ENCODE measurements around the gene RBP2. TPM values are rescaled to one million over a fixed set of nuclear protein-coding genes. Genes with fewer than 3 reads are reported as not detected.

RBP2 gene
- total and polyA plus RNA-seq, 2 donors (not counting 3 experiments of a cell fraction or from before 2014, with no cell fraction given): not detected

DNA sequence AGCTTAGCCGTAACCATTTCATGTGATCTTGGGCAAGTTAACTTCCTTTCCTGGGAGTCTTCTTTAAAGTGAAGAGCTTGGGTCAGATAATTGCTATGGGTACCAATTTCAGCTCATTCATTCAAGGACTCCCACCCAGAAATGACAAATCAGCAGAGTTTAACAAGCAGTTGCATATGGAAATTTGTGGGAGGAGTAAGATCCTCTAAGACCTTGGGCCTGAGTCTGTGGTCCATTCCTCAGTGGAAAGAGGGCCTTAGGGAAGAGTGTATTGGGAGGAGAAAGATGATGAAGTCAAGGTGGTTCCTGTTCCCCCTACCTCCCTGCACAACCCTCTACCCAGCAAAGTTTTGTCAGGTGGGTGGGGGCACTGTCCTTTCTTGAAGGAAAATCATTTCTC, 42.1 kb downstream of the RBP2 start:
- H3K27me3 ChIP-seq (ENCODE audit: control insufficient read depth in 2 of 2, insufficient read depth in 2 of 2, low read length in 2 of 2): no peaks in the 10 kb centered on the region
- no peak overlapping the region for H3K4me2 ChIP-seq (ENCODE audit: insufficient read depth, low read length)
- TF ChIP-seq, protein P1, sequence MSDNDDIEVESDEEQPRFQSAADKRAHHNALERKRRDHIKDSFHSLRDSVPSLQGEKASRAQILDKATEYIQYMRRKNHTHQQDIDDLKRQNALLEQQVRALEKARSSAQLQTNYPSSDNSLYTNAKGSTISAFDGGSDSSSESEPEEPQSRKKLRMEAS (IDR thresholded peaks at IDR 0.05; ENCODE audit: insufficient read depth, insufficient read length): no peak
- TF ChIP-seq EZH2 (IDR thresholded peaks at IDR 0.05; ENCODE audit: borderline replicate concordance, low read depth, low read length, severe bottlenecking): no peak
- TF ChIP-seq, protein P2, sequence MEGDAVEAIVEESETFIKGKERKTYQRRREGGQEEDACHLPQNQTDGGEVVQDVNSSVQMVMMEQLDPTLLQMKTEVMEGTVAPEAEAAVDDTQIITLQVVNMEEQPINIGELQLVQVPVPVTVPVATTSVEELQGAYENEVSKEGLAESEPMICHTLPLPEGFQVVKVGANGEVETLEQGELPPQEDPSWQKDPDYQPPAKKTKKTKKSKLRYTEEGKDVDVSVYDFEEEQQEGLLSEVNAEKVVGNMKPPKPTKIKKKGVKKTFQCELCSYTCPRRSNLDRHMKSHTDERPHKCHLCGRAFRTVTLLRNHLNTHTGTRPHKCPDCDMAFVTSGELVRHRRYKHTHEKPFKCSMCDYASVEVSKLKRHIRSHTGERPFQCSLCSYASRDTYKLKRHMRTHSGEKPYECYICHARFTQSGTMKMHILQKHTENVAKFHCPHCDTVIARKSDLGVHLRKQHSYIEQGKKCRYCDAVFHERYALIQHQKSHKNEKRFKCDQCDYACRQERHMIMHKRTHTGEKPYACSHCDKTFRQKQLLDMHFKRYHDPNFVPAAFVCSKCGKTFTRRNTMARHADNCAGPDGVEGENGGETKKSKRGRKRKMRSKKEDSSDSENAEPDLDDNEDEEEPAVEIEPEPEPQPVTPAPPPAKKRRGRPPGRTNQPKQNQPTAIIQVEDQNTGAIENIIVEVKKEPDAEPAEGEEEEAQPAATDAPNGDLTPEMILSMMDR (IDR thresholded peaks at IDR 0.05; ENCODE audit: extremely low read depth in 1 of 2, insufficient read depth in 1 of 2, low read depth in 1 of 2, low read length in 2 of 2): no peak
- no TSS peak for BruUV-seq (replicated peaks)
- H3K9me3 ChIP-seq (replicated peaks; ENCODE audit: control insufficient read depth, insufficient read depth, low read length): no peaks in the 10 kb centered on the region
- ChIA-PET POLR2A (no interaction called here), CTCF (interaction anchor here (2.4 kb wide), 1 partner anchor 9 kb away, joined by 6 read pairs; no protein-coding TSS in a partner anchor)
- H4K20me1 ChIP-seq (replicated peaks; ENCODE audit: control insufficient read depth, extremely low read depth, insufficient read depth, low read length): no peaks in the 10 kb centered on the region
- H3K4me1 ChIP-seq (ENCODE audit: control insufficient read depth, extremely low read depth, insufficient read depth, low read length): no peaks in the 10 kb centered on the region
- FAIRE-seq (no peak), DNase-seq (ENCODE audit: low read depth, low spot score) (no peak)
- no peak overlapping the region for H2AFZ ChIP-seq (ENCODE audit: low read depth, low read length)
- H3K4me3 ChIP-seq (replicated peaks in 1 of 3; ENCODE audit: insufficient read depth in 1 of 3, low read depth in 1 of 3, low read length in 3 of 3): no peak overlapping the region
- no peaks in the 10 kb centered on the region for H3K79me2 ChIP-seq (ENCODE audit: control insufficient read depth, insufficient read depth, low read length)
- H3K36me3 ChIP-seq (ENCODE audit: control insufficient read depth in 2 of 2, extremely low read depth in 1 of 2, insufficient read depth in 2 of 2, low read length in 2 of 2): no peaks in the 10 kb centered on the region
- H3K9me1 ChIP-seq (replicated peaks; ENCODE audit: control insufficient read depth, extremely low read depth, insufficient read depth, low read length): no peaks in the 10 kb centered on the region
- H3K9ac ChIP-seq (replicated peaks; ENCODE audit: extremely low read depth, insufficient read depth, low read length): no peak overlapping the region
- dilution Hi-C loops (cut with MboI; ENCODE audit: extremely low pct_ligation_motif_present, low sequenced_read_pairs) (no loop called here), intact Hi-C loops (cut with micrococcal nuclease) (no loop called here)
- no peak overlapping the region for H3K27ac ChIP-seq (ENCODE audit: insufficient read depth, low read depth, low read length)

GRCh38 chr3:139433089-139433488, 43.2 kb downstream of the RBP2 start:
- dilution Hi-C loops (cut with MboI; ENCODE audit: extremely low pct_ligation_motif_present, low sequenced_read_pairs) (no loop called here), intact Hi-C loops (cut with micrococcal nuclease) (no loop called here)
- Histone ChIP-seq H3K4me1 (ENCODE audit: control insufficient read depth, extremely low read depth, insufficient read depth, low read length) (no peaks in the 10 kb centered on the region), H3K27ac (ENCODE audit: insufficient read depth, low read depth, low read length) (no peak overlapping the region), H3K79me2 (ENCODE audit: control insufficient read depth, insufficient read depth, low read length) (no peaks in the 10 kb centered on the region), H4K20me1 (replicated peaks; ENCODE audit: control insufficient read depth, extremely low read depth, insufficient read depth, low read length) (no peaks in the 10 kb centered on the region), H3K9ac (replicated peaks; ENCODE audit: extremely low read depth, insufficient read depth, low read length) (no peak overlapping the region), H2AFZ (ENCODE audit: low read depth, low read length) (no peak overlapping the region), H3K4me3 (replicated peaks in 1 of 3; ENCODE audit: insufficient read depth in 1 of 3, low read depth in 1 of 3, low read length in 3 of 3) (no peak overlapping the region), H3K36me3 (ENCODE audit: control insufficient read depth in 2 of 2, extremely low read depth in 1 of 2, insufficient read depth in 2 of 2, low read length in 2 of 2) (no peaks in the 10 kb centered on the region), H3K9me1 (replicated peaks; ENCODE audit: control insufficient read depth, extremely low read depth, insufficient read depth, low read length) (no peaks in the 10 kb centered on the region), H3K27me3 (ENCODE audit: control insufficient read depth in 2 of 2, insufficient read depth in 2 of 2, low read length in 2 of 2) (no peaks in the 10 kb centered on the region), H3K4me2 (ENCODE audit: insufficient read depth, low read length) (no peak overlapping the region), H3K9me3 (replicated peaks; ENCODE audit: control insufficient read depth, insufficient read depth, low read length) (no peaks in the 10 kb centered on the region)
- DNase-seq (ENCODE audit: low read depth, low spot score): no peak
- BruUV-seq (replicated peaks): no TSS peak
- ChIA-PET POLR2A (no interaction called here), CTCF (interaction anchor here (0.9 to 2.4 kb wide), 2 partner anchors 8 to 1431 kb away, joined by 3 to 6 read pairs; no protein-coding TSS in a partner anchor)
- FAIRE-seq: no peak
- TF ChIP-seq MYC (IDR thresholded peaks at IDR 0.05; ENCODE audit: low read depth, low read length) (no peak), POLR2A (IDR thresholded peaks at IDR 0.05; ENCODE audit: low read depth, low read length) (no peak), EZH2 (IDR thresholded peaks at IDR 0.05; ENCODE audit: borderline replicate concordance, low read depth, low read length, severe bottlenecking) (no peak), POLR2AphosphoS5 (IDR thresholded peaks at IDR 0.05; ENCODE audit: insufficient read depth, low read depth, low read length) (no peak), FOS (IDR thresholded peaks at IDR 0.05; ENCODE audit: borderline replicate concordance, insufficient read depth, low read length) (no peak), GATA2 (IDR thresholded peaks at IDR 0.05; ENCODE audit: insufficient read depth, insufficient read length, low read depth, low read length) (no peak), JUN (IDR thresholded peaks at IDR 0.05; ENCODE audit: borderline replicate concordance, insufficient read depth, insufficient read length, low read depth) (no peak)
- TF ChIP-seq, protein P1 (IDR thresholded peaks at IDR 0.05; ENCODE audit: insufficient read depth, insufficient read length): no peak
- TF ChIP-seq, protein P2 (IDR thresholded peaks at IDR 0.05; ENCODE audit: extremely low read depth in 1 of 2, insufficient read depth in 1 of 2, low read depth in 1 of 2, low read length in 2 of 2): no peak
